Liver (tissue), 3 donors: ENCODE results near the gene MYL1.

ENCODE experiments used
- CTCF ChIP-seq: fragments of 150-350 bp; IDR thresholded peaks from 2 replicates; pipeline ENCODE4 v1.5.1; 2017; ENCODE audit warnings: improper control_type of control experiment, low read depth, low read length; ENCODE audit not compliant: missing input control
- JUND ChIP-seq, 2 donors: IDR thresholded peaks; 2 replicates each; pipeline ENCODE4 v1.6.1; 2016; ENCODE audit warnings: antibody characterized with exemption in 2 of 2
- MAX ChIP-seq: IDR thresholded peaks from 2 replicates; pipeline ENCODE4 v1.6.1; 2016; ENCODE audit warnings: antibody characterized with exemption
- RAD21 ChIP-seq, 2 donors: IDR thresholded peaks; 2 replicates each; pipeline ENCODE4 v1.6.1; 2016; ENCODE audit warnings: antibody characterized with exemption in 2 of 2, mild to moderate bottlenecking in 2 of 2
- REST ChIP-seq: IDR thresholded peaks from 2 replicates; pipeline ENCODE4 v1.6.1; 2016; ENCODE audit warnings: antibody characterized with exemption, mild to moderate bottlenecking
- RXRA ChIP-seq, 2 donors: IDR thresholded peaks; 2 replicates each; pipeline ENCODE4 v1.6.1; 2017 to 2018; ENCODE audit warnings: antibody characterized with exemption in 2 of 2, mild to moderate bottlenecking in 1 of 2
- SP1 ChIP-seq: IDR thresholded peaks from 2 replicates; pipeline ENCODE4 v1.6.1; 2018; ENCODE audit warnings: antibody characterized with exemption, mild to moderate bottlenecking
- TAF1 ChIP-seq: conservative IDR thresholded peaks from 2 replicates; pipeline ENCODE4 v1.6.1; 2016; ENCODE audit warnings: antibody characterized with exemption, mild to moderate bottlenecking
- YY1 ChIP-seq: IDR thresholded peaks from 2 replicates; pipeline ENCODE4 v1.6.1; 2016; ENCODE audit warnings: antibody characterized with exemption, mild to moderate bottlenecking
- ZBTB33 ChIP-seq: IDR thresholded peaks from 2 replicates; pipeline ENCODE4 v1.6.1; 2016; ENCODE audit warnings: antibody characterized with exemption
- donor health status: healthy.
- donor health status: healthy.

- TF ChIP-seq JUND (IDR thresholded peaks at IDR 0.05): no peak
- no peak for TF ChIP-seq CTCF
- TF ChIP-seq REST: no peak
- TF ChIP-seq ZBTB33: no peak
- TF ChIP-seq SP1: no peak
- TF ChIP-seq MAX: no peak
- TF ChIP-seq RAD21 (IDR thresholded peaks at IDR 0.05): no peak
- no peak for TF ChIP-seq TAF1
- TF ChIP-seq RXRA (IDR thresholded peaks at IDR 0.05): no peak
- no peak for TF ChIP-seq YY1
Measured at GRCh38 chr2:210360412-210360811, 45.4 kb upstream of the MYL1 start.
